ENCODE results near the gene PRICKLE1.

DNA sequence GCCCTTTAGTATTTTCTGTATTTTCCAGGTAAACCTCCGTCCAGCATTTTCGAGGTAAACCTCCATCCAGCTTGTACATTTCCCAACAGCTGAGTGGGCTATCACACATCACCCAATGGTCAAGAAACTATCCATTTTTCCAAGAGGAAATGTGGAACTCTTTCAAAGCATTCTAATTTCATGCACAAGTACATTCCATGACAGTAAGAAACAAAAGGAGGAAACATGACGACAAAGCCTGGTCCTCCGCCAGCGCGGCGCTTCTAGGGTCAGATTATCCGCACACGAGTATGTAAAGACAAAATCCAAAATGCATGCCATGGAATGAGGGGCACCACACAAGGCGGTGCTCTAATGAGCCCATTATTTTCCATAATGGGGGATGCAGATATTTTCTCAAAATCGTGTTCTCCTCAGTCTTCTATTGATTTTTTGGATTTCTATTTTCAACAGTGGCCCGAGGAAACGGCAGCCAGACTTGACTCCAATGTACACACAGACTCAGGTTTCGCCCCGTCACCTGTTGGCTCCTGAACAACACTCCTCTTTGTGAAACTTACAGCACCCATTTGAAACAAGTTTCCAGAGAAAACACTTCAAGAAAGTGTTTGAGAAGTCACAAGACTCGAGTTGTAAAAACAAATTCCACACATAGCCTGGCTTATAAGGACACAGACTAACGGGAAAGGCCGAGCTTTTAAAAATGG lies 107.4 kb downstream of the PRICKLE1 start:
- TF ChIP-seq, protein P1, sequence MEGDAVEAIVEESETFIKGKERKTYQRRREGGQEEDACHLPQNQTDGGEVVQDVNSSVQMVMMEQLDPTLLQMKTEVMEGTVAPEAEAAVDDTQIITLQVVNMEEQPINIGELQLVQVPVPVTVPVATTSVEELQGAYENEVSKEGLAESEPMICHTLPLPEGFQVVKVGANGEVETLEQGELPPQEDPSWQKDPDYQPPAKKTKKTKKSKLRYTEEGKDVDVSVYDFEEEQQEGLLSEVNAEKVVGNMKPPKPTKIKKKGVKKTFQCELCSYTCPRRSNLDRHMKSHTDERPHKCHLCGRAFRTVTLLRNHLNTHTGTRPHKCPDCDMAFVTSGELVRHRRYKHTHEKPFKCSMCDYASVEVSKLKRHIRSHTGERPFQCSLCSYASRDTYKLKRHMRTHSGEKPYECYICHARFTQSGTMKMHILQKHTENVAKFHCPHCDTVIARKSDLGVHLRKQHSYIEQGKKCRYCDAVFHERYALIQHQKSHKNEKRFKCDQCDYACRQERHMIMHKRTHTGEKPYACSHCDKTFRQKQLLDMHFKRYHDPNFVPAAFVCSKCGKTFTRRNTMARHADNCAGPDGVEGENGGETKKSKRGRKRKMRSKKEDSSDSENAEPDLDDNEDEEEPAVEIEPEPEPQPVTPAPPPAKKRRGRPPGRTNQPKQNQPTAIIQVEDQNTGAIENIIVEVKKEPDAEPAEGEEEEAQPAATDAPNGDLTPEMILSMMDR (optimal IDR thresholded peaks at IDR 0.05 in 1 of 3, IDR thresholded peaks at IDR 0.05 in 1 of 3, conservative IDR thresholded peaks at IDR 0.05 in 1 of 3; ENCODE audit: extremely low read depth in 1 of 3, insufficient read depth in 2 of 3, low read length in 3 of 3), result no peak
- TF ChIP-seq EZH2 (IDR thresholded peaks at IDR 0.05; ENCODE audit: low read length), result no peak
